Measurements from ENCODE around the gene CKM.

CKM gene

GRCh38 chr19:45305421-45305820 lies 17.3 kb downstream of the CKM start:
- Histone ChIP-seq H3K27me3 (ENCODE audit: insufficient read depth, poor library complexity, severe bottlenecking) (no peaks in the 10 kb centered on the region), H3K27ac (replicated peaks) (no peak overlapping the region), H3K4me3 (replicated peaks; ENCODE audit: insufficient read depth, low read length) (no peak overlapping the region)
- DNase-seq (ENCODE audit: low read depth in 1 of 2, low spot score in 1 of 2) = no peak
- TF ChIP-seq REST (IDR thresholded peaks at IDR 0.05; ENCODE audit: insufficient replicate concordance, low read depth) (no peak), GABPA (IDR thresholded peaks at IDR 0.05; ENCODE audit: low read depth) (no peak), POLR2AphosphoS5 (IDR thresholded peaks at IDR 0.05; ENCODE audit: low read depth) (no peak), SPI1 (IDR thresholded peaks at IDR 0.05; ENCODE audit: borderline replicate concordance, low read depth) (no peak), CTCF (IDR thresholded peaks at IDR 0.05; ENCODE audit: insufficient read depth, low read length) (no peak)

- no peak overlapping the region for H3K27ac ChIP-seq (replicated peaks)
- H3K4me3 ChIP-seq (replicated peaks; ENCODE audit: insufficient read depth, low read length) = no peak overlapping the region
- no peaks in the 10 kb centered on the region for H3K27me3 ChIP-seq (ENCODE audit: insufficient read depth, poor library complexity, severe bottlenecking)
- TF ChIP-seq CTCF (IDR thresholded peaks at IDR 0.05; ENCODE audit: insufficient read depth, low read length) (no peak), GABPA (IDR thresholded peaks at IDR 0.05; ENCODE audit: low read depth) (no peak), SPI1 (IDR thresholded peaks at IDR 0.05; ENCODE audit: borderline replicate concordance, low read depth) (no peak), POLR2AphosphoS5 (IDR thresholded peaks at IDR 0.05; ENCODE audit: low read depth) (no peak), REST (IDR thresholded peaks at IDR 0.05; ENCODE audit: insufficient replicate concordance, low read depth) (no peak)
- DNase-seq (ENCODE audit: low read depth in 1 of 2, low spot score in 1 of 2) = no peak
Measured at GRCh38 chr19:45305007-45305406, 17.7 kb downstream of the CKM start.

- DNase-seq (ENCODE audit: low read depth in 1 of 2, low spot score in 1 of 2) = no peak
- TF ChIP-seq REST (IDR thresholded peaks at IDR 0.05; ENCODE audit: insufficient replicate concordance, low read depth) (no peak), POLR2AphosphoS5 (IDR thresholded peaks at IDR 0.05; ENCODE audit: low read depth) (no peak), GABPA (IDR thresholded peaks at IDR 0.05; ENCODE audit: low read depth) (no peak), CTCF (IDR thresholded peaks at IDR 0.05; ENCODE audit: insufficient read depth, low read length) (no peak), SPI1 (IDR thresholded peaks at IDR 0.05; ENCODE audit: borderline replicate concordance, low read depth) (no peak)
- Histone ChIP-seq H3K27me3 (ENCODE audit: insufficient read depth, poor library complexity, severe bottlenecking) (no peaks in the 10 kb centered on the region), H3K4me3 (replicated peaks; ENCODE audit: insufficient read depth, low read length) (no peak overlapping the region), H3K27ac (replicated peaks) (no peak overlapping the region)
Measured at GRCh38 chr19:45304141-45304926, 18.3 kb downstream of the CKM start.
